WTC11 (cell line): Measurements from ENCODE around the gene TNIP1. TPM values are rescaled to one million over a fixed set of nuclear protein-coding genes. Genes with fewer than 3 reads are reported as not detected.

Source experiments
- ATAC-seq: fragments of 200-7000 bp; cut with Tn5 transposase; 2 replicates; pipeline ENCODE4 v1.10.0; 2021; ENCODE audit warnings: mild to moderate bottlenecking, moderate library complexity
- CTCF ChIA-PET: fragments of 300-600 bp; sonication (Branson Sonifier 250); formaldehyde crosslinking; loops from one replicate; lab custom pipeline; 2021; ENCODE audit warnings: antibody characterized with exemption; lab: Charles Lee
- POLR2A ChIA-PET: fragments of 350-600 bp; sonication (Branson Sonifier 250); formaldehyde crosslinking; loops from one replicate; lab custom pipeline; 2021; ENCODE audit warnings: antibody characterized with exemption; lab: Charles Lee
- DNase-seq: peaks from one replicate; pipeline ENCODE4 v3.0.0; 2021; ENCODE audit warnings: low spot score
- H3K27ac Mint-ChIP-seq: 2 replicates; pipeline ENCODE4 v1.8.0; 2021; ENCODE audit warnings: mixed read lengths
- H3K27me3 Mint-ChIP-seq: 2 replicates; pipeline ENCODE4 v1.8.0; 2021; ENCODE audit warnings: low read depth, mild to moderate bottlenecking, moderate library complexity, mixed read lengths
- H3K36me3 Mint-ChIP-seq: 2 replicates; pipeline ENCODE4 v1.8.0; 2021; ENCODE audit warnings: mixed read lengths
- H3K4me1 Mint-ChIP-seq: 2 replicates; pipeline ENCODE4 v1.8.0; 2022; ENCODE audit warnings: mixed read lengths
- H3K4me3 Mint-ChIP-seq: 2 replicates; pipeline ENCODE4 v1.8.0; 2021; ENCODE audit warnings: mild to moderate bottlenecking, moderate library complexity, mixed read lengths
- H3K9me3 Mint-ChIP-seq: 2 replicates; pipeline ENCODE4 v1.8.0; 2021; ENCODE audit warnings: mixed read lengths
- CBFB ChIP-seq: sonication (generic); formaldehyde crosslinking; IDR thresholded peaks from 2 replicates; pipeline ENCODE4 v1.8.1; 2022; ENCODE audit warnings: mild to moderate bottlenecking, low read depth, missing genetic modification reagents
- ELF4 ChIP-seq: sonication (generic); formaldehyde crosslinking; IDR thresholded peaks from 2 replicates; pipeline ENCODE4 v1.8.1; 2022; ENCODE audit warnings: low read depth, mild to moderate bottlenecking, moderate library complexity, missing genetic modification reagents
- FOXP1 ChIP-seq: sonication (generic); formaldehyde crosslinking; IDR thresholded peaks from 2 replicates; pipeline ENCODE4 v1.8.0; 2022; ENCODE audit warnings: missing genetic modification reagents, mild to moderate bottlenecking, moderate library complexity, borderline replicate concordance
- NFATC4 ChIP-seq: fragments of 250-450 bp; sonication (Bioruptor Pico); IDR thresholded peaks from 2 replicates; pipeline ENCODE4 v1.9.0; 2021; ENCODE audit warnings: mild to moderate bottlenecking
- PRRX2 ChIP-seq: fragments of 250-450 bp; sonication (Bioruptor Pico); IDR thresholded peaks from 2 replicates; pipeline ENCODE4 v1.8.0; 2021; ENCODE audit warnings: mild to moderate bottlenecking
- SMAD3 ChIP-seq: sonication (generic); formaldehyde crosslinking; IDR thresholded peaks from 2 replicates; pipeline ENCODE4 v1.8.0; 2022; ENCODE audit warnings: missing genetic modification reagents, mild to moderate bottlenecking, borderline replicate concordance
- ZNF671 ChIP-seq: fragments of 250-450 bp; sonication (Bioruptor Pico); IDR thresholded peaks from 2 replicates; pipeline ENCODE4 v1.8.0; 2021; ENCODE audit warnings: mild to moderate bottlenecking
- total RNA-seq: library from RNA; stranded (reverse); gene quantifications from 3 replicates; pipeline ENCODE4 v1.2.3, GENCODE V29; 2021
- TF ChIP-seq, protein P1 (sequence below): sonication (generic); formaldehyde crosslinking; conservative IDR thresholded peaks from 2 replicates; pipeline ENCODE4 v1.8.1; 2022; ENCODE audit warnings: mild to moderate bottlenecking, missing genetic modification reagents
- TF ChIP-seq, protein P2 (sequence below): sonication (generic); formaldehyde crosslinking; IDR thresholded peaks from 2 replicates; pipeline ENCODE4 v1.8.1; 2023; ENCODE audit warnings: mild to moderate bottlenecking, moderate library complexity, missing genetic modification reagents
- TF ChIP-seq, protein P3 (sequence below): sonication (generic); formaldehyde crosslinking; IDR thresholded peaks from 2 replicates; pipeline ENCODE4 v1.8.1; 2022; ENCODE audit warnings: mild to moderate bottlenecking, missing genetic modification reagents, moderate library complexity, borderline replicate concordance
- TF ChIP-seq, protein P4 (sequence below): sonication (generic); formaldehyde crosslinking; IDR thresholded peaks from 2 replicates; pipeline ENCODE4 v1.8.1; 2023; ENCODE audit warnings: mild to moderate bottlenecking, missing genetic modification reagents, moderate library complexity
- TF ChIP-seq, protein P5 (sequence below): sonication (generic); formaldehyde crosslinking; IDR thresholded peaks from 2 replicates; pipeline ENCODE4 v1.8.1; 2023; ENCODE audit warnings: mild to moderate bottlenecking, missing genetic modification reagents, borderline replicate concordance
- TF ChIP-seq, protein P6 (sequence below): sonication (generic); formaldehyde crosslinking; IDR thresholded peaks from 2 replicates; pipeline ENCODE4 v1.8.1; 2023; ENCODE audit warnings: mild to moderate bottlenecking, missing genetic modification reagents
- TF ChIP-seq, protein P7 (sequence below): fragments of 250-450 bp; sonication (Bioruptor Pico); IDR thresholded peaks from 2 replicates; pipeline ENCODE4 v1.9.0; 2021; ENCODE audit warnings: mild to moderate bottlenecking

TNIP1 gene
- total RNA-seq, 1 experiment from 2014 or later = 41.1 TPM

DNA sequence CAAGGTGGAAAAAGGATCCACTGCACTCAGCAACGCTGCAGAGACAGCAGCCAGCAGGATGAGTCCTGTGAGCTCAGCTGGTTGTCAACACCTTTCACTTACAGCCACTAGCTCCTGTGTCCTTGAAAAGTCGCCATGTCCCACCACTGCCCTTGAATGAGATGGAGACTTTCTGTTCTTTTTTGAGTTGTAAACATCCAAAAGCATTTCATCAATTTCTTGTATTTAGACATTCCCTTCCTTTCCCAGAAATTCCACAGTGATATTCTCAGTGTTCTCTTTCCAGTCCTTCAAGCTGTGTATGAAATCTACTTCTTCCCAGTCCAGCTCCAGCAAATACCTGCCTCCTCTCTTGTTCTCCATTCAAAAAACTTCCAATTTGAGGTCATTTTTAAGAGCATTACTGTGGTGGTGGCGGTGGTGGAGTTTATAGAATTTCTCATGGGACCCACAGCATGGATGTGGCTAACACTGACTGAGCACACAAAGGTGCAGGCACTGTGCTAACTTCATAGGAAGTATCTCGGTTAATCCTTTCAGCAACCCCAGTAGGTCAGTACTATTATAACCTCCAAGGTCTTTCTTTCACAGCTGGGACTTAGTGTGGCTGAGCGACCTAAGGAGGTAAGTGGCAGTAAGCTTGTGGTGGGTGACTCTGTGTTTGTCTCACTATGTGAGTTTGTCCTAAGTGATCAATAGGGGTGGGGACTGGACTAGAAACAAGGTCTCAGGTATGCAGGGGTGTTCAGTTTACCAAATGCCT lies 75.5 kb downstream of the TNIP1 start:
- no peaks in the 10 kb centered on the region for H3K36me3 Mint-ChIP-seq
- CTCF ChIA-PET = interaction anchor here (0.8 to 1.9 kb wide), 6 partner anchors 15 to 441 kb away, joined by 3 to 10 read pairs (median 4); no protein-coding TSS in a partner anchor
- peaks cover 3% of the 10 kb centered on the region; the same call in 1 of the 2 replicates for H3K4me1 Mint-ChIP-seq
- H3K9me3 Mint-ChIP-seq = no peaks in the 10 kb centered on the region
- TF ChIP-seq, protein P1, sequence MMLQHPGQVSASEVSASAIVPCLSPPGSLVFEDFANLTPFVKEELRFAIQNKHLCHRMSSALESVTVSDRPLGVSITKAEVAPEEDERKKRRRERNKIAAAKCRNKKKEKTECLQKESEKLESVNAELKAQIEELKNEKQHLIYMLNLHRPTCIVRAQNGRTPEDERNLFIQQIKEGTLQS (CRISPR knock-in tag) = no peak
- no peak for TF ChIP-seq FOXP1 (CRISPR knock-in tag)
- TF ChIP-seq, protein P2, sequence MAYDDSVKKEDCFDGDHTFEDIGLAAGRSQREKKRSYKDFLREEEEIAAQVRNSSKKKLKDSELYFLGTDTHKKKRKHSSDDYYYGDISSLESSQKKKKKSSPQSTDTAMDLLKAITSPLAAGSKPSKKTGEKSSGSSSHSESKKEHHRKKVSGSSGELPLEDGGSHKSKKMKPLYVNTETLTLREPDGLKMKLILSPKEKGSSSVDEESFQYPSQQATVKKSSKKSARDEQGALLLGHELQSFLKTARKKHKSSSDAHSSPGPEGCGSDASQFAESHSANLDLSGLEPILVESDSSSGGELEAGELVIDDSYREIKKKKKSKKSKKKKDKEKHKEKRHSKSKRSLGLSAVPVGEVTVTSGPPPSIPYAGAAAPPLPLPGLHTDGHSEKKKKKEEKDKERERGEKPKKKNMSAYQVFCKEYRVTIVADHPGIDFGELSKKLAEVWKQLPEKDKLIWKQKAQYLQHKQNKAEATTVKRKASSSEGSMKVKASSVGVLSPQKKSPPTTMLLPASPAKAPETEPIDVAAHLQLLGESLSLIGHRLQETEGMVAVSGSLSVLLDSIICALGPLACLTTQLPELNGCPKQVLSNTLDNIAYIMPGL (CRISPR knock-in tag) = no peak
- TF ChIP-seq, protein P3, sequence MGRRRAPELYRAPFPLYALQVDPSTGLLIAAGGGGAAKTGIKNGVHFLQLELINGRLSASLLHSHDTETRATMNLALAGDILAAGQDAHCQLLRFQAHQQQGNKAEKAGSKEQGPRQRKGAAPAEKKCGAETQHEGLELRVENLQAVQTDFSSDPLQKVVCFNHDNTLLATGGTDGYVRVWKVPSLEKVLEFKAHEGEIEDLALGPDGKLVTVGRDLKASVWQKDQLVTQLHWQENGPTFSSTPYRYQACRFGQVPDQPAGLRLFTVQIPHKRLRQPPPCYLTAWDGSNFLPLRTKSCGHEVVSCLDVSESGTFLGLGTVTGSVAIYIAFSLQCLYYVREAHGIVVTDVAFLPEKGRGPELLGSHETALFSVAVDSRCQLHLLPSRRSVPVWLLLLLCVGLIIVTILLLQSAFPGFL = no peak
- no peak for TF ChIP-seq SMAD3
- TF ChIP-seq, protein P4, sequence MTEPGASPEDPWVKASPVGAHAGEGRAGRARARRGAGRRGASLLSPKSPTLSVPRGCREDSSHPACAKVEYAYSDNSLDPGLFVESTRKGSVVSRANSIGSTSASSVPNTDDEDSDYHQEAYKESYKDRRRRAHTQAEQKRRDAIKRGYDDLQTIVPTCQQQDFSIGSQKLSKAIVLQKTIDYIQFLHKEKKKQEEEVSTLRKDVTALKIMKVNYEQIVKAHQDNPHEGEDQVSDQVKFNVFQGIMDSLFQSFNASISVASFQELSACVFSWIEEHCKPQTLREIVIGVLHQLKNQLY (CRISPR knock-in tag) = no peak
- ATAC-seq = no peak
- no peaks in the 10 kb centered on the region for H3K27me3 Mint-ChIP-seq
- POLR2A ChIA-PET = interaction anchor here (0.6 kb wide), 1 partner anchor 8 kb away, joined by 3 read pairs; no protein-coding TSS in a partner anchor
- no peak for DNase-seq
- H3K27ac Mint-ChIP-seq = no peak overlapping the region
- H3K4me3 Mint-ChIP-seq = no peak overlapping the region

DNA sequence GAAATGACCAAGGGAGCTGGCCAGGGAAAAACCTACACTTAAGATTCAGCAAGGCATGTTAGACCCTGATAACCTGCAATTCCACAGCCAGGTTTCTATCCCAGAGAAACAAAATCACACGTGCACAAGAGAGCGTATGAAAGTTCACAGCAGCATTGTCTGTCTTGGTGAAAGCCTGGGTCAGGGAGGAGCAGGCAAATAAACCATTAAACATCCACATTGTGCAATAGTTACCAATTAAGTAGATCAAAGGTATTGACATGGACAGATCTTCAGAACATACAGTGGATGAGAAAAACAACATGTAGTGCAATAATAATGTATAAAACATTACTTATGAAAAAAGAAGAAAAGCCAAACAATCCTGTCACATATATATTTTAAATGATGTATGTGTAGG lies 76.3 kb downstream of the TNIP1 start:
- Mint-ChIP-seq H3K4me1 (peaks cover 8% of the 10 kb centered on the region), H3K36me3 (no peaks in the 10 kb centered on the region), H3K9me3 (no peaks in the 10 kb centered on the region), H3K27me3 (no peaks in the 10 kb centered on the region), H3K4me3 (no peak overlapping the region), H3K27ac (no peak overlapping the region)
- ATAC-seq (no peak), DNase-seq (no peak)
- ChIA-PET CTCF (interaction anchor here (1.5 to 1.9 kb wide), 2 partner anchors 47 to 111 kb away, joined by 7 to 10 read pairs; no protein-coding TSS in a partner anchor), POLR2A (no interaction called here)
- no peak for TF ChIP-seq CBFB (CRISPR knock-in tag)
- TF ChIP-seq, protein P5, sequence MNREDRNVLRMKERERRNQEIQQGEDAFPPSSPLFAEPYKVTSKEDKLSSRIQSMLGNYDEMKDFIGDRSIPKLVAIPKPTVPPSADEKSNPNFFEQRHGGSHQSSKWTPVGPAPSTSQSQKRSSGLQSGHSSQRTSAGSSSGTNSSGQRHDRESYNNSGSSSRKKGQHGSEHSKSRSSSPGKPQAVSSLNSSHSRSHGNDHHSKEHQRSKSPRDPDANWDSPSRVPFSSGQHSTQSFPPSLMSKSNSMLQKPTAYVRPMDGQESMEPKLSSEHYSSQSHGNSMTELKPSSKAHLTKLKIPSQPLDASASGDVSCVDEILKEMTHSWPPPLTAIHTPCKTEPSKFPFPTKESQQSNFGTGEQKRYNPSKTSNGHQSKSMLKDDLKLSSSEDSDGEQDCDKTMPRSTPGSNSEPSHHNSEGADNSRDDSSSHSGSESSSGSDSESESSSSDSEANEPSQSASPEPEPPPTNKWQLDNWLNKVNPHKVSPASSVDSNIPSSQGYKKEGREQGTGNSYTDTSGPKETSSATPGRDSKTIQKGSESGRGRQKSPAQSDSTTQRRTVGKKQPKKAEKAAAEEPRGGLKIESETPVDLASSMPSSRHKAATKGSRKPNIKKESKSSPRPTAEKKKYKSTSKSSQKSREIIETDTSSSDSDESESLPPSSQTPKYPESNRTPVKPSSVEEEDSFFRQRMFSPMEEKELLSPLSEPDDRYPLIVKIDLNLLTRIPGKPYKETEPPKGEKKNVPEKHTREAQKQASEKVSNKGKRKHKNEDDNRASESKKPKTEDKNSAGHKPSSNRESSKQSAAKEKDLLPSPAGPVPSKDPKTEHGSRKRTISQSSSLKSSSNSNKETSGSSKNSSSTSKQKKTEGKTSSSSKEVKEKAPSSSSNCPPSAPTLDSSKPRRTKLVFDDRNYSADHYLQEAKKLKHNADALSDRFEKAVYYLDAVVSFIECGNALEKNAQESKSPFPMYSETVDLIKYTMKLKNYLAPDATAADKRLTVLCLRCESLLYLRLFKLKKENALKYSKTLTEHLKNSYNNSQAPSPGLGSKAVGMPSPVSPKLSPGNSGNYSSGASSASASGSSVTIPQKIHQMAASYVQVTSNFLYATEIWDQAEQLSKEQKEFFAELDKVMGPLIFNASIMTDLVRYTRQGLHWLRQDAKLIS (CRISPR knock-in tag) = no peak
- no peak for TF ChIP-seq NFATC4 (CRISPR knock-in tag)

DNA sequence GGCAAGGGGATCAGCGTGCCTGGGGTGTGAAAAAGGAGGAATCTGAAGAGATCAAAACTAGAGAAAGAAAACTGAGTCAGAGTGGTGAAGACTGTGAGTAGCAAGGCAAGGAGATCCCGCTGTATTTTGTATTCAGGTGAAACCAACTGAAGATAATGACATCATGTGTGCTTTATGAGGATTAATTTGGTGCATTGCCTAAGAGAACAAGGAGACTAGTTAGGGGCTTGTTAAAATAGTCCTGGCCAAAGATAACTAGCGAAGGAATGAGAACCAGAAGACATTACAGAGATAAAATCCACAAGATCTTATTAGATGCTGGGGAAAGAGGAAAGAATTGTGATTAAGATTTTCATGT lies 77.4 kb downstream of the TNIP1 start:
- Mint-ChIP-seq H3K4me3 (no peak overlapping the region), H3K4me1 (peaks cover 8% of the 10 kb centered on the region), H3K27me3 (no peaks in the 10 kb centered on the region), H3K36me3 (no peaks in the 10 kb centered on the region), H3K27ac (no peak overlapping the region), H3K9me3 (no peaks in the 10 kb centered on the region)
- no peak for DNase-seq
- CTCF ChIA-PET = interaction anchor here (0.9 to 2.3 kb wide), 3 partner anchors 45 to 162 kb away, joined by 3 to 33 read pairs (median 21); no protein-coding TSS in a partner anchor
- POLR2A ChIA-PET = no interaction called here
- ATAC-seq = no peak
- TF ChIP-seq, protein P6, sequence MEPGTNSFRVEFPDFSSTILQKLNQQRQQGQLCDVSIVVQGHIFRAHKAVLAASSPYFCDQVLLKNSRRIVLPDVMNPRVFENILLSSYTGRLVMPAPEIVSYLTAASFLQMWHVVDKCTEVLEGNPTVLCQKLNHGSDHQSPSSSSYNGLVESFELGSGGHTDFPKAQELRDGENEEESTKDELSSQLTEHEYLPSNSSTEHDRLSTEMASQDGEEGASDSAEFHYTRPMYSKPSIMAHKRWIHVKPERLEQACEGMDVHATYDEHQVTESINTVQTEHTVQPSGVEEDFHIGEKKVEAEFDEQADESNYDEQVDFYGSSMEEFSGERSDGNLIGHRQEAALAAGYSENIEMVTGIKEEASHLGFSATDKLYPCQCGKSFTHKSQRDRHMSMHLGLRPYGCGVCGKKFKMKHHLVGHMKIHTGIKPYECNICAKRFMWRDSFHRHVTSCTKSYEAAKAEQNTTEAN (CRISPR knock-in tag) = no peak
- TF ChIP-seq ELF4 (CRISPR knock-in tag) (no peak), PRRX2 (CRISPR knock-in tag) (no peak), ZNF671 (no peak)
- TF ChIP-seq, protein P7, sequence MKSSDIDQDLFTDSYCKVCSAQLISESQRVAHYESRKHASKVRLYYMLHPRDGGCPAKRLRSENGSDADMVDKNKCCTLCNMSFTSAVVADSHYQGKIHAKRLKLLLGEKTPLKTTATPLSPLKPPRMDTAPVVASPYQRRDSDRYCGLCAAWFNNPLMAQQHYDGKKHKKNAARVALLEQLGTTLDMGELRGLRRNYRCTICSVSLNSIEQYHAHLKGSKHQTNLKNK (CRISPR knock-in tag) = no peak
- TF ChIP-seq, protein P5 (CRISPR knock-in tag) = no peak
